ENCODE results near the gene NEK9.
"Not testable (repeated sequence)": the region's sequence is repeated elsewhere in the genome, so short reads cannot be mapped to it uniquely, and the experiment has no call there.

Gene NEK9

GRCh38 chr14:75083271-75083670, 43.6 kb downstream of the NEK9 start:
- DNase-seq = no peak
- in situ Hi-C loops (cut with MboI; ENCODE audit: low pct_unique_long_range_greater_than_20kb, low sequenced_read_pairs) = loop anchor here (25.0 kb wide), 2 partner anchors 171 to 471 kb away; partner anchors contain the start of genes LTBP2 and RPS6KL1

- in situ Hi-C loops (cut with MboI; ENCODE audit: low pct_unique_long_range_greater_than_20kb, low sequenced_read_pairs) = loop anchor here (25.0 kb wide), 2 partner anchors 169 to 469 kb away; partner anchors contain the start of genes LTBP2 and RPS6KL1
- DNase-seq = no peak
Measured at GRCh38 chr14:75081660-75082229, 45.1 kb downstream of the NEK9 start.

GRCh38 chr14:75079521-75079920, 47.3 kb downstream of the NEK9 start:
- in situ Hi-C loops (cut with MboI; ENCODE audit: low pct_unique_long_range_greater_than_20kb, low sequenced_read_pairs) = loop anchor here (25.0 kb wide), 2 partner anchors 167 to 467 kb away; partner anchors contain the start of genes LTBP2 and RPS6KL1
- DNase-seq = no peak

GRCh38 chr14:75077794-75078193, 49.1 kb downstream of the NEK9 start:
- in situ Hi-C loops (cut with MboI; ENCODE audit: low pct_unique_long_range_greater_than_20kb, low sequenced_read_pairs) = loop anchor here (25.0 kb wide), 2 partner anchors 165 to 465 kb away; partner anchors contain the start of genes LTBP2 and RPS6KL1
- DNase-seq = no peak

GRCh38 chr14:75070383-75070782, 56.5 kb downstream of the NEK9 start:
- DNase-seq = no peak

GRCh38 chr14:75069811-75070145, 57.1 kb downstream of the NEK9 start:
- in situ Hi-C loops (cut with MboI; ENCODE audit: low pct_unique_long_range_greater_than_20kb, low sequenced_read_pairs) = no loop called here
- no peak for DNase-seq

More at GRCh38 chr14:75070383-75070782, 56.5 kb downstream of the NEK9 start:
- in situ Hi-C loops (cut with MboI; ENCODE audit: low pct_unique_long_range_greater_than_20kb, low sequenced_read_pairs) = no loop called here

- DNase-seq = no peak
Measured at GRCh38 chr14:75069121-75069810, 57.6 kb downstream of the NEK9 start, which contains the start of gene ZC2HC1C. TSS of gene ZC2HC1C (plus strand) at chr14:75069641. CDS start at chr14:75070574, 933 bp downstream.

GRCh38 chr14:75068294-75069120, 58.3 kb downstream of the NEK9 start:
- in situ Hi-C loops (cut with MboI; ENCODE audit: low pct_unique_long_range_greater_than_20kb, low sequenced_read_pairs) = no loop called here
- no peak for DNase-seq

More at GRCh38 chr14:75069121-75069810, 57.6 kb downstream of the NEK9 start, which contains the start of gene ZC2HC1C:
- in situ Hi-C loops (cut with MboI; ENCODE audit: low pct_unique_long_range_greater_than_20kb, low sequenced_read_pairs) = no loop called here

- in situ Hi-C loops (cut with MboI; ENCODE audit: low pct_unique_long_range_greater_than_20kb, low sequenced_read_pairs) = not testable (repeated sequence)
Measured at GRCh38 chr14:75067765-75068164, 59.1 kb downstream of the NEK9 start.

GRCh38 chr14:75067212-75067611, 59.6 kb downstream of the NEK9 start:
- in situ Hi-C loops (cut with MboI; ENCODE audit: low pct_unique_long_range_greater_than_20kb, low sequenced_read_pairs) = no loop called here
- DNase-seq = no peak

More at GRCh38 chr14:75067765-75068164, 59.1 kb downstream of the NEK9 start:
- not testable (repeated sequence) for DNase-seq

GRCh38 chr14:75066691-75067090, 60.2 kb downstream of the NEK9 start:
- in situ Hi-C loops (cut with MboI; ENCODE audit: low pct_unique_long_range_greater_than_20kb, low sequenced_read_pairs) = no loop called here
- no peak for DNase-seq

GRCh38 chr14:75064205-75064567, 62.7 kb downstream of the NEK9 start:
- in situ Hi-C loops (cut with MboI; ENCODE audit: low pct_unique_long_range_greater_than_20kb, low sequenced_read_pairs) = no loop called here
- DNase-seq = no peak

- in situ Hi-C loops (cut with MboI; ENCODE audit: low pct_unique_long_range_greater_than_20kb, low sequenced_read_pairs) = no loop called here
- DNase-seq = peak; percentile 94
Measured at GRCh38 chr14:75063491-75064204, 63.2 kb downstream of the NEK9 start, which contains the start of gene ACYP1. TSS of gene ACYP1 (minus strand) at chr14:75064024. CDS start at chr14:75063553, 471 bp downstream.

GRCh38 chr14:75063013-75063412, 63.8 kb downstream of the NEK9 start:
- in situ Hi-C loops (cut with MboI; ENCODE audit: low pct_unique_long_range_greater_than_20kb, low sequenced_read_pairs) = no loop called here
- DNase-seq = no peak

- DNase-seq = no peak
- in situ Hi-C loops (cut with MboI; ENCODE audit: low pct_unique_long_range_greater_than_20kb, low sequenced_read_pairs) = no loop called here
Measured at GRCh38 chr14:75060420-75060819, 66.4 kb downstream of the NEK9 start.

- in situ Hi-C loops (cut with MboI; ENCODE audit: low pct_unique_long_range_greater_than_20kb, low sequenced_read_pairs) = no loop called here
- DNase-seq = no peak
Measured at GRCh38 chr14:75059642-75060041, 67.2 kb downstream of the NEK9 start.

- DNase-seq = no peak
- in situ Hi-C loops (cut with MboI; ENCODE audit: low pct_unique_long_range_greater_than_20kb, low sequenced_read_pairs) = no loop called here
Measured at GRCh38 chr14:75054421-75054820, 72.4 kb downstream of the NEK9 start.

- in situ Hi-C loops (cut with MboI; ENCODE audit: low pct_unique_long_range_greater_than_20kb, low sequenced_read_pairs) = no loop called here
- no peak for DNase-seq
Measured at GRCh38 chr14:75053396-75054291, 73.2 kb downstream of the NEK9 start.
